ENCODE measurements around the gene EXOC8. TPM values are rescaled to one million over a fixed set of nuclear protein-coding genes. Genes with fewer than 3 reads are reported as not detected.

EXOC8 gene
- total RNA-seq, 1 donor from 2014 or later: 20.6 TPM

GRCh38 chr1:231383159-231383860 is 45.7 kb upstream of the EXOC8 start:
- Histone ChIP-seq H3K27me3 (ENCODE audit: low read depth) (no peaks in the 10 kb centered on the region), H3K27ac (no peak overlapping the region), H3K36me3 (no peaks in the 10 kb centered on the region), H3K9me3 (no peaks in the 10 kb centered on the region), H3K4me3 (no peak overlapping the region), H3K4me1 (peaks cover 7% of the 10 kb centered on the region)
- ATAC-seq (peak; percentile 68 to 74), DNase-seq (no peak)
- intact Hi-C loops (cut with DNase I): no loop called here
- no peak for TF ChIP-seq CTCF (IDR thresholded peaks at IDR 0.05)

- Histone ChIP-seq H3K4me1 (peaks cover 7% of the 10 kb centered on the region), H3K36me3 (no peaks in the 10 kb centered on the region), H3K27me3 (ENCODE audit: low read depth) (no peaks in the 10 kb centered on the region), H3K27ac (no peak overlapping the region), H3K4me3 (no peak overlapping the region), H3K9me3 (no peaks in the 10 kb centered on the region)
- DNase-seq (no peak), ATAC-seq (no peak)
- intact Hi-C loops (cut with DNase I): no loop called here
- TF ChIP-seq CTCF (IDR thresholded peaks at IDR 0.05): no peak
Observed at GRCh38 chr1:231382426-231382825, 44.8 kb upstream of the EXOC8 start.

- H3K27ac ChIP-seq: no peak overlapping the region
- intact Hi-C loops (cut with DNase I): no loop called here
- TF ChIP-seq CTCF (IDR thresholded peaks at IDR 0.05): no peak
- H3K9me3 ChIP-seq: no peaks in the 10 kb centered on the region
- H3K27me3 ChIP-seq (ENCODE audit: low read depth): no peaks in the 10 kb centered on the region
- DNase-seq (no peak), ATAC-seq (no peak)
- H3K36me3 ChIP-seq: no peaks in the 10 kb centered on the region
- H3K4me3 ChIP-seq: no peak overlapping the region
- H3K4me1 ChIP-seq: peaks cover 7% of the 10 kb centered on the region
Observed at GRCh38 chr1:231381729-231382128, 44.1 kb upstream of the EXOC8 start.

GRCh38 chr1:231376875-231377549 is 39.4 kb upstream of the EXOC8 start:
- no peaks in the 10 kb centered on the region for H3K9me3 ChIP-seq
- no peak overlapping the region for H3K27ac ChIP-seq
- TF ChIP-seq CTCF (IDR thresholded peaks at IDR 0.05): no peak
- no peaks in the 10 kb centered on the region for H3K27me3 ChIP-seq (ENCODE audit: low read depth)
- DNase-seq (no peak), ATAC-seq (peak in 1 of 2 donors; percentile 21)
- intact Hi-C loops (cut with DNase I): no loop called here
- H3K36me3 ChIP-seq: no peaks in the 10 kb centered on the region
- no peak overlapping the region for H3K4me3 ChIP-seq
- peaks cover 5% of the 10 kb centered on the region for H3K4me1 ChIP-seq

- intact Hi-C loops (cut with DNase I): no loop called here
- no peak for TF ChIP-seq CTCF (IDR thresholded peaks at IDR 0.05)
Observed at GRCh38 chr1:231376101-231376500, 38.4 kb upstream of the EXOC8 start.

More at GRCh38 chr1:231376101-231376500, 38.4 kb upstream of the EXOC8 start:
- no peaks in the 10 kb centered on the region for H3K4me1 ChIP-seq
- no peak overlapping the region for H3K4me3 ChIP-seq
- ATAC-seq: no peak
- no peak overlapping the region for H3K27ac ChIP-seq
- no peaks in the 10 kb centered on the region for H3K27me3 ChIP-seq (ENCODE audit: low read depth)
- H3K9me3 ChIP-seq: no peaks in the 10 kb centered on the region
- DNase-seq: no peak
- H3K36me3 ChIP-seq: no peaks in the 10 kb centered on the region
